HG03060 (cell line): Measurements from ENCODE around the gene ARHGAP19.
"Not testable (repeated sequence)": the region's sequence is repeated elsewhere in the genome, so short reads cannot be mapped to it uniquely, and the experiment has no call there.

Source experiments
- ATAC-seq: cut with Tn5 transposase; IDR thresholded peaks from one replicate; pipeline ENCODE4 v1.9.1; 2021; ENCODE audit warnings: low read depth, moderate number of reproducible peaks; ENCODE audit not compliant: unreplicated experiment

Gene ARHGAP19

GRCh38 chr10:97290576-97291356 is 1.7 kb downstream of the ARHGAP19 start:
- not testable (repeated sequence) for ATAC-seq

DNA sequence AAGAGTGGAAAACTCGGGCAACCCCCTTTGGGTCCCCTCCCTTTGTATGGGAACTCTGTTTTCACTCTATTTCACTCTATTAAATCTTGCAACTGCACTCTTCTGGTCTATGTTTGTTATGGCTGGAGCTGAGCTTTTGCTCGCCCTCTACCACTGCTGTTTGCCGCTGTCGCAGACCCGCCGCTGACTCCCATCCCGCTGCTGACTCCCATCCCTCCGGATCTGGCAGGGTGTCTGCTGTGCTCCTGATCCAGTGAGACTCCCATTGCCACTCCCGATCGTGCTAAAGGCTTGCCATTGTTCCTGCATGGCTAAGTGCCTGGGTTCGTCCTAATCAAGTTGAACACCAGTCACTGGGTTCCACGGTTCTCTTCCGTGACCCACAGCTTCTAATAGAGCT is 2.4 kb downstream of the ARHGAP19 start:
- not testable (repeated sequence) for ATAC-seq

DNA sequence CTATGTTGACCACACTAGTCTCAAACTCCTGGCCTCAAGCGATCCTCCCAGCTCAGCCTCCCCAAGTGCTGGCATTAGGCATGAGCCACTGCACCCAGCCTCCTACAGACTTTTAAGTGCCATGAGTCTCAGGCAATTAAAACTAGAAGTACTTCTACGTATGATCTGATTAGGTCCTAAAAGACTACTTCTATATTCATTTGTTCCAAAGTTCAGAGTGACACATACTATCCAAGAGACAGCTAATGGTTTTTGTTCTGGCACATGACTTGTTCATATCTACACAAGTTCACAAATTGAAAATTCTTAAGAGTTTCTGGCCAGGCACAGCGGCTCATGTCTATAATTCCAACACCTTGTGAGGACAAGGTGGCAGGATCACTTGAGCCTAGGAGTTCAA is 11.7 kb downstream of the ARHGAP19 start:
- ATAC-seq, result no peak

DNA sequence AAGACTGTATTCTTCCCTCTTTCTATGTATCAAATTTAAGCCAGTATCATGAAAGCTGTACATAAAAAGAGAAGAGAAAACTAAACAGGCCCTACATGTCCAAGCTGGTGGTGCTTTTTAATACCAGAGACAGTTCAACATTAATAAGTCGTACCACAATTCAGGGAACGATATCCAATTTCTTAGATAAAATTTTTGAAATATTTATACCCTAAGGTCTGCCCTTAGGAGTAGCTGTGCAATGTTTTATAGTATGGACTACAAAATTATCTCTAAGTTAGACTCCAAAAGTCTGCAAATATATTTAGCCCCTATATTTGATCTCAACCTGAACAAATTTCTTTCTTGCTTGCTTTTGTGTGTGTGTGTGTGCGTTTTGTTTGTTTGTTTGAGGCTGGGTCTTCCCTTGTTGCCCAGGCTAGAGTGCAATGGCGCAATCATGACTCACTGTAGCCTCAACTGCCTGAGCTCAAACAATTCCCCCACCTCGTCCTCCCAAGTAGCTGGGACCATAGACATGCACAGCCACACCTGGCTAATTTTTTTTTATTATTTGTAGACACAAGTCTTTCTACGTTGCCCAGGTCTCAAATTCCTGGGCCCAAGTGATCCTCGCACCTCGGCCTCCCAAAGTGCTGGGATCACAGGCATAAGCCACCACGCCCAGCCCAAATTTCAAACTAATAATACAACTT is 13.2 kb downstream of the ARHGAP19 start:
- no peak for ATAC-seq

GRCh38 chr10:97278491-97278989 is 13.9 kb downstream of the ARHGAP19 start:
- no peak for ATAC-seq

- ATAC-seq, result no peak
Measured at GRCh38 chr10:97277551-97277950, 14.9 kb downstream of the ARHGAP19 start.

- ATAC-seq, result no peak
Measured at GRCh38 chr10:97274828-97275227, 17.6 kb downstream of the ARHGAP19 start.

GRCh38 chr10:97273700-97274099 is 18.7 kb downstream of the ARHGAP19 start:
- ATAC-seq, result no peak

DNA sequence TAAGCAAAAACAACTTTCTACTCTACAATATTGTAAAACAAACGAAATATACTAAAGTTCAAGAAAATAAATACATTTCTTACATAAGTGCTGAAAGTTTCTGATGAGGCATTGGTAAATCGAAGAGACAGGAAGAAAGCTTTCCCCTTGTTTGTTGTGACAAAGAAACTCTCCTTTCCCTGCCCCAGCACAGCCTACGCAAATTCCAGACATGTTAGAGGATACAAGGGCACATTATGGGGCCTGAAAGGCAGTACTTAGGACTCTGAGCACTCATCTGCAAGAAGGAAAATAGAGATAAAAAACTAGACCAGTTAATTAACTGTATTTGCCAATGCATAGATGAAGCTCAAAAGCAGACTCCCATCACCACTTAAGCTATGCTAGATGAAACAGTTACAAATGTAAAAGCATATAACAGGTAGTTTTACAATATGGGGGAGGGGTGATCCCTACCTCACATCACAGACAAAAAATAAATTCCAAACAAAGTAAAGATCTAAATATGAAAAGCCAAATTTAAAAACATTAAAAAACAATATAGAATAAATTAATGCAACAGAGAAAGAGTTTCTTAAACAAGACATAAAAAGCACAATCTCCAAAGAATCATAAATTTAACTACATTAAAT is 21.8 kb downstream of the ARHGAP19 start:
- no peak for ATAC-seq

- no peak for ATAC-seq
Measured at GRCh38 chr10:97267671-97268070, 24.8 kb downstream of the ARHGAP19 start.

DNA sequence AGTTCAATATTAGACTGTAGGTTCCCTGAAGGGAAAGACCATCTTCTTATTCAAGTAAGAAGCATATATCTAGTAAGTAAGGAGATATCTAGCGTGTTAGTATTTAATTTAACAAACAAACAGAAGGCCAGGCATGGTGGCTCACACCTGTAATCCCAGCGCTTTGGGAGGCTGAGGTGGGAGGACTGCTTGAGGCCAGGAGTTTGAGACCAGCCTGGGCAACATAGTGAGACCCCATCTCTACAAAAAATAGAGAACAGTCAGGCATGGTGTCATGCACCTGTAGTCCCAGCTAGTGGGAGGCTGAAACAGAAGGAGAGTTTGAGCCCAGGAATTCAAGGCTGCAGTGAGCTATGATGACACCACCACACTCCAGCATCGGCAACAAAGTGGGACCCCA is 27.3 kb downstream of the ARHGAP19 start:
- not testable (repeated sequence) for ATAC-seq

DNA sequence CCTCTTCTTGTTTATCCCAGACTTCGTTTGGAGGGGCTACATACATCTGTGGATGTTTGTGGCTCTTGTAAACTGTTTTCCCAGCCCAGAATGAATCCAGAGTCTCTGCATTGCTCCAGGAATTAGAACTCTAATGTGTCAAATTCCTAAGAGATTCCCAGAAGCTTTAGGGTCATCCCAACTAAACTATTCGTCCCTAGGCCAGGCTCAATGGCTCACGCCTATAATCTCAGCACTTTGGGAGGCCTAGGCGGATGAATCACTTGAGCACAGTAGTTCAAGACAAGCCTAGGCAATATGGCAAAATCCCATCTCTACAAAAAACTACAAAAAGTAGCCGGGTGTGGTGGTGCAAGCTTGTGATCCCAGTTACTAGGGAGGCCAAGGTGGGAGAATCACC is 28.5 kb downstream of the ARHGAP19 start:
- ATAC-seq, result no peak

GRCh38 chr10:97261656-97262055 is 30.8 kb downstream of the ARHGAP19 start:
- ATAC-seq, result no peak

DNA sequence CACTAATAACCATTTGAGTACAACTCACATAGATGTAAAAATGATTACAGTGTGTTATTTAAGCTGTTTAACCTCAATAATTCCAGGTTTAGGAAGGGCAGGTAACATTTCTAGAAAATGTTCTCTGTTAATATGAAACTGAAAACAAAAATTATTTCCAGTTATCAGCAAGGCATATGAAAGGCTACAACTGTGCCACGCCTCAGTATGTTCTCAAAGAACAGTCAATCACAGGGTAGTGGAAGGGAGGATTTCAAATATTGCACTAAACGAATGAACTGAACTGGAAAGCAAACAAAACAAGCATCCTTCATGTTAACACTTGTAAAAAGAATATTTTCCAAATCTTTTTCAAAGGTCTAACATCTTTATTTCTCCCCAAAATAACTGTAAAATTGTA is 31.3 kb downstream of the ARHGAP19 start:
- ATAC-seq, result no peak

DNA sequence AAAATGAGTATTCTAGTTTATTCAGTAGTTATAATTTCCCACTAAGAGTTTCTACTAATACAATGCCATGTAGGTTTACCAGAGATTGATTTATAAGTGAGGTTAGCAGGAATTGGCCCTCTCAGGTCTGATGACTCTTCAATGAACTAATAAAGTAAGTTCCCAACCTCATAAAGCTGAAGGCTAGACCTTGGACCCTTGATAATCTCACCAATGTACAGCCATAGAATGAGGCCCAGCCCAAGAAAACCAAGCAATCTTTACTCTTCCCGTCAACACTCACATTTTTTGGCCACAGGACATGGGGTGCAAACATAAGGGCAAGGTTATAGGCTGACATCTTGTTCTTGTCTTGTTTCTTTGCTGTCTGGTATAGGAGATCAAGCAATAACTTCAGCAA is 33.3 kb downstream of the ARHGAP19 start:
- ATAC-seq, result no peak

DNA sequence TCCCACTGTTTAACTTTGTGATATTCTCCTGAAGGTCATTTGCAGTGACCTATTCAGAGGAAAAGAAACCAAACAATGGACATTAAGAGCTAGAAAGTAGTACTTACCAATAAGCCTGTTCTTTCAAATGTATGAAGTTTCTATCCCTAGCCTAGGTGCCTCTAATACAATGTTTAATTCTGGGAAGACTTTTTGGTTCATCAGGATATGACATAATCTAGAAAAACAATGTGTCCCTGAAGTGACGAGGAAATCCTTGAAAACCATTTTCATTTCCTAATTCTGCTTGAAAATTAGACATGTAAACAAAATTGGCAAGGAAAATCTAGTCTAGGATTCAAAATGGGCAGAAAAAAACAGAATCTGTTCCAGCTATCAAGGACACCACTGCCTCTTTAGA is 36.1 kb downstream of the ARHGAP19 start:
- no peak for ATAC-seq

DNA sequence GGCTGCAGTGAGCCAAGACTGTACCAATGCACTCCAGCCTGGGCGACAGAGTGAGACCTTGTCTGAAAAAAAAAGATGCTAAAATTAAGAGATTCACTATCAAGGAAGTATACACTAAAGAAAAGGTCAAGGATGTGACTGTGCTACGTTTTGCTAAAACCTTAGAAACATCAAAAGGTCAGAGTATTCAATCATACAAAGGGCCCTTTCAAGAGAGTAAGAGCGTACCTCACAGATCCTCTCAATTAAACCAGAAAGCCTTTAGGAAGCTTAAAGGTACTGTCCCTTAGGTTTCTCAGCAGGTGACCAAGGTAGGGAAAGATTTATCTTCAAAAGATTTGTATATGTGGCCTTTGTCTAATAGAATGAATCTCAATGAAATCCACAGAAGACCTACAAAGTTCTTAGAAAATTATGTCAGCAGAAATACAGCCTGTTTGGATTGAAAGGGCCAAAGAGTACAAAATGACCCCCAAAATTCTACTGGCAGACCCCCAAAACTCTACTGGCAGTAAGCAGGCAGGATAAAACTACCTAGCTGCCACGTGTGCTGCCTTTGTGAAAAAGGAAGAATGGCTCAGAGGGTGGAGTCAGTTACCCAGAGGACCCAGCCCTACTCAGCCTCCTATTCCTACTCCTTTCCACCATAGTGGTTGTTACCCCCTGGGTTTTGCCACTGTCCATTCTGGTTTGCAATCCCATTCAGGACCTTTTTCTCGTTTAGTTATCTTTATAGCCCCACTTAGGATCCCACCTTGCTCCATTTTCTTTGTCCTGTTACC is 36.7 kb downstream of the ARHGAP19 start:
- ATAC-seq, result no peak

GRCh38 chr10:97254694-97255093 is 37.7 kb downstream of the ARHGAP19 start:
- ATAC-seq, result no peak

GRCh38 chr10:97250952-97251351 is 41.5 kb downstream of the ARHGAP19 start:
- no peak for ATAC-seq

DNA sequence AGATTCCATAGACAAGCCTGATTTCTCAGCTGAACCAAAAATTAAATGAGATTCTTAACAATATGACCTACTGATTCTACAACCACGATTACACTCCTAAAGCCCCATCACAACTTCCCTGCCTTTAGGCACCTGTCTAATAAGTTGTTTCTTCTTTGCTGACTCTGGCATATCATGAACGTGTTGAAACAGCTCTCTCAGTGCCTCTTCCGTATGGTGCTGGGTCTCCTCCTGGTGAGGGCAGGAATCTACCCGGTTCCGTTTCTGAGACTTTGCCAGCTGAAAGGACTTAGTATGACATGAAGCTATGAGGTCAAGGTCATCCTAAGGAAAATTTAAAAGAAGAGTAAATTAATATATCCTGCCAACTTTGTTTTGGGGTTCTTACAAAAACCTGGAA is 48.6 kb downstream of the ARHGAP19 start:
- no peak for ATAC-seq

- ATAC-seq, result no peak
Measured at GRCh38 chr10:97238855-97239254, 53.6 kb downstream of the ARHGAP19 start.
